Hair follicular keratinocyte (primary cell): ENCODE results near the gene SPRR2A. TPM values are rescaled to one million over a fixed set of nuclear protein-coding genes. Genes with fewer than 3 reads are reported as not detected.

Experiments used
- total RNA-seq: library from RNA; depleted of rRNA; stranded (reverse); fragments of >200 nt; gene quantifications from 2 replicates; pipeline ENCODE4 v1.2.3, GENCODE V29; 2015

The SPRR2A gene
- total RNA-seq = 0.39 and 0.87 TPM in 2 replicates

GRCh38 chr1:153057375-153057774, at the start of gene SPRR2A:
TSS of gene SPRR2A (minus strand) at chr1:153057512. CDS start at chr1:153056735, 777 bp downstream.

GRCh38 chr1:153094426-153094825, 37.1 kb upstream of the SPRR2A start, which contains the start of gene SPRR2E:
TSS of gene SPRR2E (minus strand) at chr1:153094526. CDS start at chr1:153093751, 775 bp downstream.

DNA sequence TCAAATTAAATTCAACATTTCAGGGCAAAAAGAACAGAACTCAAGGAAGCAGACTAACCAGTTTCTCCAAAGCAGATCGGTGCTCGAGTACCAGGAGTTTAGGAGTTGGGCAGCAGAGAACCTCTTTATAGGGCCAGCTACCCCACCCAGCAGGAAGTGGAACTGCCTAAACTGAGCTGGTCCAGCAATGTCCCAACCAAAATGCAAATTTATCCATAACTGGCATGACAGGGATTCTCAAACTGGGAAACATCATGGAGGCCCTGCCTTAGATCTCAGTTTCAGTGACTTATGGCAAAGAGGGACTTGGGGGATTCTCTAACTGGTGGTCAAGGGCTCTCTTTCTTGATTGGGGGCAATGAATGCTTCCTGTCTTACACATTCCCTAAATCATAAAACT, 14.2 kb upstream of the SPRR2A start, which contains the start of gene SPRR2B:
Gene SPRR2B, minus strand, starts transcription at position 101 of the 400 bp plus-strand sequence. CDS start 772 bp downstream, outside the sequence.

GRCh38 chr1:153040950-153041631, 16.2 kb downstream of the SPRR2A start, which contains the start of gene SPRR2D:
TSS of gene SPRR2D (minus strand) at chr1:153041120. CDS start at chr1:153040346, 774 bp downstream.

DNA sequence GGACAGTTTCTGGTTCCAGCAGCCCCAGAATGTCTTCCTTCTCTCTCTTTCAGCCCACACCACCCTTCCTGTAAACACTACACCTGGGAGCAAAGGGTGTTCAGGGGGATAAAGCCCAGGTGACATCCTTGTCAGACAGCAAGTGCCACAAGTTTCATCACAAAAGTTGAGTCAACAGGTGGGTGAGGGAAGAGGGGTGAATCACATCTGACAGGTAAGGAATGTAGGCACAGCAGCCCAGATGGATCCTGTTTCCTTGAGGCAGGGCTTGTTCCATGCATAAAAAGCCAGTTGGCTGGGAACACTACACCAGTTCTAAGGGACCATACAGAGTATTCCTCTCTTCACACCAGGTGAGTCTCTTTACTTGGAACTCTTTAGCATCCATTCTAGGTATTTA, 26.4 kb downstream of the SPRR2A start, which contains the start of gene SPRR1B:
Gene SPRR1B, plus strand, starts transcription at position 309 of the 400 bp plus-strand sequence. CDS start 1,143 bp downstream, outside the sequence.

Other genes starting within 250 kb of the SPRR2A start
- 0.11 TPM in 1 of 2 replicates, not detected in the other for gene LCE1B, start 245.5 kb downstream of the SPRR2A start, total RNA-seq
- 2.9 TPM in 1 of 2 replicates, not detected in the other for gene LCE1A, start 230.0 kb downstream of the SPRR2A start, total RNA-seq
- not detected in 2 replicates for gene LCE6A, start 214.7 kb downstream of the SPRR2A start, total RNA-seq
- not detected in 2 replicates for gene LCE7A, start 197.5 kb downstream of the SPRR2A start, total RNA-seq
- gene SMCP, start 179.2 kb downstream of the SPRR2A start, total RNA-seq = not detected in 2 replicates
- 5.2 and 10.2 TPM in 2 replicates for gene IVL, start 149.0 kb downstream of the SPRR2A start, total RNA-seq
- 0.31 TPM in 1 of 2 replicates, not detected in the other for gene SPRR5, start 110.3 kb downstream of the SPRR2A start, total RNA-seq
- not detected in 2 replicates for gene SPRR4, start 86.9 kb downstream of the SPRR2A start, total RNA-seq
- not detected in 2 replicates for gene SPRR1A, start 73.4 kb downstream of the SPRR2A start, total RNA-seq
- 0.61 and 0.70 TPM in 2 replicates for gene SPRR3, start 55.8 kb downstream of the SPRR2A start, total RNA-seq
- 31.1 and 43.3 TPM in 2 replicates for gene SPRR1B, start 26.3 kb downstream of the SPRR2A start, total RNA-seq
- gene SPRR2D, start 16.4 kb downstream of the SPRR2A start, total RNA-seq = 1.1 and 1.2 TPM in 2 replicates
- not detected in 2 replicates for gene SPRR2B, start 14.1 kb upstream of the SPRR2A start, total RNA-seq
- 1.1 TPM in 1 of 2 replicates, not detected in the other for gene SPRR2E, start 37.0 kb upstream of the SPRR2A start, total RNA-seq
- not detected in 2 replicates for gene SPRR2F, start 56.0 kb upstream of the SPRR2A start, total RNA-seq
- gene SPRR2G, start 93.4 kb upstream of the SPRR2A start, total RNA-seq = not detected in 2 replicates
- not detected in 2 replicates for gene LELP1, start 145.9 kb upstream of the SPRR2A start, total RNA-seq
- gene PRR9, start 160.1 kb upstream of the SPRR2A start, total RNA-seq = not detected in 2 replicates
- gene LORICRIN, start 202.2 kb upstream of the SPRR2A start, total RNA-seq = not detected in 2 replicates